Stomach (tissue), 9 donors: Measurements from ENCODE around the gene SCML2. TPM values are rescaled to one million over a fixed set of nuclear protein-coding genes. Genes with fewer than 3 reads are reported as not detected.
A peak's percentile ranks its signal among the peaks of the same experiment; 100 is the strongest.
"Not testable (repeated sequence)": the region's sequence is repeated elsewhere in the genome, so short reads cannot be mapped to it uniquely, and the experiment has no call there.

ENCODE experiments used
- DNase-seq, 2 donors: peaks; one replicate each; pipeline versions ENCODE4 v3.0.0 to v3.0.0-alpha.2; 2013 to 2019
- H3K27ac ChIP-seq, 5 donors: fragments of 200-600 bp in 4 of 5; sonication (generic) in 4 of 5; one replicate each; pipeline ENCODE4 v1.5.1; 2013 to 2019; ENCODE audit warnings: mild to moderate bottlenecking in 1 of 5, moderate library complexity in 1 of 5
- H3K27me3 ChIP-seq, 3 donors: fragments of 200-600 bp; sonication (generic); one replicate each; pipeline ENCODE4 v1.5.1; 2017 to 2019; ENCODE audit warnings: mixed run types in 1 of 3
- H3K36me3 ChIP-seq, 4 donors: fragments of 200-600 bp; sonication (generic); 1 replicate in 3 of 4; 2 replicates in 1 of 4; pipeline ENCODE4 v1.5.1; 2016 to 2019
- H3K4me1 ChIP-seq, 4 donors: fragments of 200-600 bp; sonication (generic); one replicate each; pipeline ENCODE4 v1.5.1; 2016 to 2019
- H3K4me3 ChIP-seq, 4 donors: fragments of 200-600 bp; sonication (generic) in 3 of 4; one replicate each; pipeline ENCODE4 v1.5.1; 2016 to 2019; ENCODE audit warnings: mild to moderate bottlenecking in 1 of 4
- H3K9me3 ChIP-seq, 4 donors: fragments of 200-600 bp; sonication (generic); one replicate each; pipeline ENCODE4 v1.5.1; 2016 to 2019
- CTCF ChIP-seq, 7 experiments: fragments of 450-650 bp in 4 of 7; fragments of 200-600 bp in 3 of 7; sonication (generic) in 3 of 7; IDR thresholded peaks; one replicate each; pipeline ENCODE4 v1.5.1; 2016 to 2019; ENCODE audit warnings: antibody characterized with exemption in 7 of 7, control low read depth in 2 of 7, mild to moderate bottlenecking in 1 of 7
- EP300 ChIP-seq: sonication (generic); formaldehyde crosslinking; IDR thresholded peaks from one replicate; pipeline ENCODE4 v1.6.1; 2017; ENCODE audit warnings: antibody characterized with exemption
- POLR2A ChIP-seq, 4 donors: fragments of 450-650 bp; IDR thresholded peaks; one replicate each; pipeline ENCODE4 v1.6.1; 2016; ENCODE audit warnings: antibody characterized with exemption in 4 of 4, control low read depth in 2 of 4, mild to moderate bottlenecking in 1 of 4, moderate library complexity in 1 of 4
- POLR2AphosphoS5 ChIP-seq, 3 donors: sonication (generic); formaldehyde crosslinking; IDR thresholded peaks; one replicate each; pipeline ENCODE4 v1.6.1; 2016; ENCODE audit warnings: antibody characterized with exemption in 3 of 3
- WGBS, 5 donors: extraction: QIAGEN DNeasy Blood & Tissue Kit in 3 of 5; methylation state at CpG; one replicate each; pipeline versions ENCODE4 v1.1.5 to v1.1.7; 2013 to 2018; 5-methylcytosine and 5-hydroxymethylcytosine counted together
- intact Hi-C: fragments of 100-400 bp; cut with DNase I; formaldehyde crosslinking; loops from one replicate; pipeline ENCODE4 v1.15.1; 2023; ENCODE audit warnings: low total_unique reads
- polyA plus RNA-seq, 3 donors: library from polyadenylated mRNA; stranded (reverse); fragments of 200-250 nt; gene quantifications; one replicate each; pipeline ENCODE4 v1.2.3, GENCODE V29; 2013
- total RNA-seq, 5 donors: library from RNA; depleted of rRNA; stranded (reverse); fragments of >200 nt; gene quantifications; one replicate each; pipeline versions ENCODE4 v1.1.0 to v1.2.3, GENCODE V29; 2014 to 2016
- donor health status: healthy with polysubstance abuse.
- donor health status: Bipolar disorder and iron deficiency.
- donor health status: healthy.

The SCML2 gene
- total and polyA plus RNA-seq, 8 donors, result 0.45 to 5.7 (median 1.6) TPM; not detected in 1

- Histone ChIP-seq H3K4me1 (no peaks in the 10 kb centered on the region), H3K4me3 (no peak overlapping the region), H3K27me3 (no peaks in the 10 kb centered on the region), H3K9me3 (no peaks in the 10 kb centered on the region), H3K36me3 (no peaks in the 10 kb centered on the region), H3K27ac (no peak overlapping the region)
- intact Hi-C loops, result no loop called here
- DNase-seq, result peak in 1 of 2 donors; percentile 15
- TF ChIP-seq EP300, result no peak
- TF ChIP-seq CTCF (IDR thresholded peaks at IDR 0.05), result no peak
- no peak for TF ChIP-seq POLR2A (IDR thresholded peaks at IDR 0.05)
- TF ChIP-seq POLR2AphosphoS5 (IDR thresholded peaks at IDR 0.05), result no peak
- 35 to 54% (median 46%) methylated on average over 3 of the region's 3 CpGs for WGBS, 5 donors
Observed at GRCh38 chrX:18252644-18253359, 101.7 kb downstream of the SCML2 start.

- intact Hi-C loops, H3K36me3 ChIP-seq, H3K4me1 ChIP-seq, H3K9me3 ChIP-seq, DNase-seq, H3K4me3 ChIP-seq, H3K27ac ChIP-seq, H3K27me3 ChIP-seq: not testable (repeated sequence)
- WGBS, 5 donors, result 61 to 81% (median 71%) methylated on average over 7 to 19 of the region's 21 CpGs
Observed at GRCh38 chrX:18229646-18230045, 124.8 kb downstream of the SCML2 start.

- Histone ChIP-seq H3K4me3 (no peak overlapping the region), H3K4me1 (no peaks in the 10 kb centered on the region), H3K27ac (no peak overlapping the region), H3K36me3 (no peaks in the 10 kb centered on the region), H3K27me3 (no peaks in the 10 kb centered on the region), H3K9me3 (no peaks in the 10 kb centered on the region)
- intact Hi-C loops, result no loop called here
- 77 to 89% (median 80%) methylated on average over 14 of the region's 14 CpGs for WGBS, 5 donors
- TF ChIP-seq POLR2A (IDR thresholded peaks at IDR 0.05), result no peak
- no peak for TF ChIP-seq CTCF (IDR thresholded peaks at IDR 0.05)
- TF ChIP-seq POLR2AphosphoS5 (IDR thresholded peaks at IDR 0.05), result no peak
- TF ChIP-seq EP300, result no peak
- no peak for DNase-seq
Observed at GRCh38 chrX:18228069-18228468, 126.4 kb downstream of the SCML2 start.

- 75 to 92% (median 87%) methylated on average over 6 to 7 of the region's 7 CpGs for WGBS, 5 donors
- TF ChIP-seq POLR2A (IDR thresholded peaks at IDR 0.05) (no peak), POLR2AphosphoS5 (IDR thresholded peaks at IDR 0.05) (no peak), CTCF (IDR thresholded peaks at IDR 0.05) (no peak), EP300 (no peak)
- H3K36me3 ChIP-seq, result no peaks in the 10 kb centered on the region
Observed at GRCh38 chrX:18227458-18227857, 127.0 kb downstream of the SCML2 start.

GRCh38 chrX:18220786-18221185 lies 133.7 kb downstream of the SCML2 start, which contains the start of gene BEND2:
Gene BEND2 (minus strand): TSS chrX:18220886. CDS start chrX:18220750, 136 bp downstream.
- Histone ChIP-seq H3K27ac (no peak within 1 kb of the TSS), H3K27me3 (no peaks in the 10 kb centered on the region), H3K4me1 (no peaks in the 10 kb centered on the region), H3K9me3 (peaks cover 0 to 22% (median 5%) of the 10 kb centered on the region in 4 donors), H3K36me3 (no peaks in the 10 kb centered on the region), H3K4me3 (no peak within 1 kb of the TSS)
- TF ChIP-seq POLR2A (IDR thresholded peaks at IDR 0.05), result no peak
- no peak for TF ChIP-seq EP300
- TF ChIP-seq POLR2AphosphoS5 (IDR thresholded peaks at IDR 0.05), result no peak
- no peak for TF ChIP-seq CTCF (IDR thresholded peaks at IDR 0.05)
- intact Hi-C loops, result no loop called here
- WGBS, 5 donors, result 92 to 96% (median 95%) methylated on average over 13 to 19 of the region's 19 CpGs
- DNase-seq, result no peak

More at GRCh38 chrX:18227458-18227857, 127.0 kb downstream of the SCML2 start:
- H3K9me3 ChIP-seq, result peaks cover 0 to under 1% (median 0%) of the 10 kb centered on the region in 4 donors
- DNase-seq, result no peak
- no peak overlapping the region for H3K27ac ChIP-seq
- intact Hi-C loops, result no loop called here
- no peak overlapping the region for H3K4me3 ChIP-seq
- no peaks in the 10 kb centered on the region for H3K27me3 ChIP-seq
- H3K4me1 ChIP-seq, result no peaks in the 10 kb centered on the region
